Measurements from ENCODE around the gene GMPR2.
"Not testable (repeated sequence)": the region's sequence is repeated elsewhere in the genome, so short reads cannot be mapped to it uniquely, and the experiment has no call there.

GMPR2 gene

DNA sequence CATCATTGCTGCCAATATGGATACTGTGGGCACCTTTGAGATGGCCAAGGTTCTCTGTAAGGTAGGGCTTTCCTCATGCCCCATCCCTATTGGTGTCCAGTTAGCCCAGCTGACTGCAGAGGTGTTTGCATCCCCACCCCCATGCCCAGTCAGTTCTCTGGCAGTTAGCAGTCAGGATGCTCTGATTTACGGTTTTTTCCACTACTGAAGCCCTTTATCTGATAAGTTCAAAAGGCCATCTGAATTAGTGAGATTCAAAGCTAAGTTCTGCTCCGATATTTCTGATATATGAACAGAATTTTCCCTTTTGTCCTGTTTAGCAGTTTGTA is 773 bp downstream of the GMPR2 start:
- no peak for DNase-seq

DNA sequence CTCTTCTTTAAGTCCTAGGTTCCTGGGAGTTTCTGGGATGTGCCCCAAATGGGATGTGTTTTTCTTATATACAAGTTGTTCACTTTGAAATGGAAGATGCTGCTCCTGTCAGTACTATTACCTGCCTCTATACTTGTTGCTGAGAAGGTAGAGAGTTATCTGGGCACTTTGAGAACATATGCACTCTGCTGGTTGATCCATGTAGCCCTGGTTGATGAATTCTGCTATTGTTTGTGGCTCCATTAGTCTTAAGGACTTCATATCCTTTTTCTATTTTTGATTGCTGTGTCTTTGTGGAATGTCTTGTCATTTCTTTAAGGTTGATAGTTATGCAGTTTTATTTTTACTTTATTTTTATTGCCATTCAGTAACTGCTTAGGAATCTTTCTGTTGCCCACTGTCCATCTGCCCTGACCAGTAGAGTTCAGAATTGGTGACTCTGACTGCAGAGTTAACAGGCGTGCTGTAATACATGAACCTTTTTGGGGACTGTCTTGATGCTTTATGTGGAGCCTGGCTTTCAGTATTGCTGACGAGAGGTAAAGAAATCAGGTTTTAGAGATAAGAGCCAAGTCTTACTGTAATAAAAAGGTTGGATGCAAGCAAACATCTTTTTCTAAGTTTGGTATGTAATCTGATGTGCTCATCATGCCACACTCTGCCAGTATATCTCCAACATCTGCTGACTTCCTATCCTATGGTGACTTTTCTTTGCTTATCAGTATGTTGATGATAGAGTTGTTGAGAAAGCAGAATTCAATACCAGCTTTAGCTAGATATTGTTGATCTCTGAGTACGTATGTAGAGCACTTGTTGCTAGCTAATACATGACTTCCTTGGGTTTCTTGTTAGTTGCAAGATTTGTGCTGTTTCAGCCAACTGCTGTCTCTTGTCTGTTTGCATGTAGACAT is 1.6 kb downstream of the GMPR2 start:
- DNase-seq: no peak

DNA sequence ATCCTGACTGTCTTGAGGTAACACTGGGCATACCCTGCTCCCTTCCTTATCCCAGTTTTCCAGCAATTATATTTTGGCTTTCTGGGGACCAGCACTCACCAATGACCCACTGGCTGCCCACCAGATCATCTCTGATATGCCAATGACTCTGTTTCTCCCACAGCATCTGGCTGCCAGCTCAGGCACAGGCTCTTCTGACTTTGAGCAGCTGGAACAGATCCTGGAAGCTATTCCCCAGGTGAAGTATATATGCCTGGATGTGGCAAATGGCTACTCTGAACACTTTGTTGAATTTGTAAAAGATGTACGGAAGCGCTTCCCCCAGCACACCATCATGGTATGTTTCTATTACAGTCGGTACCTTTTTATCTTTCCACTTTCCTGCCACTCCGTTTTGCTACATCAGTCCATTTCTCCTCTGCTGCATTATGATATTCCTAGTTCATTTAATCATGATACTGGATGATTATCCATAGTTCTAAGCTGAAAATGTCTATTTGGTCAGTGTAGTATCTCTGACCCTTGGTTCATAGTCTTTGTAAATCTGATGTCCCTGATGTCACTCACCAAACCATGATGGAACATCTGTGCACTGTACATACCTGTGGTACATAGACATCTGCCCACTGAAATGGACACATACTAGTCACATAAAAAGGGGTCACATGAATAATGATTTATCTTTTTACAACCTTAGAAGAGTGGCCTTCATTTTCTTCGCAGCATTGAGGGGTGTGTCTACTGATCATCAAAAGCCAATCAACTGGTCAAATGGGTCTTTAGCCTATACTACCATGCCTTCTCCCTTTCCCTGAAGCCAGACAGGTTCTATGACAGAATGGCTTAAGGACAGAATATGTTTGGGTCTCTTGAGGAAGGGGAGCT is 3.3 kb downstream of the GMPR2 start:
- DNase-seq: no peak

DNA sequence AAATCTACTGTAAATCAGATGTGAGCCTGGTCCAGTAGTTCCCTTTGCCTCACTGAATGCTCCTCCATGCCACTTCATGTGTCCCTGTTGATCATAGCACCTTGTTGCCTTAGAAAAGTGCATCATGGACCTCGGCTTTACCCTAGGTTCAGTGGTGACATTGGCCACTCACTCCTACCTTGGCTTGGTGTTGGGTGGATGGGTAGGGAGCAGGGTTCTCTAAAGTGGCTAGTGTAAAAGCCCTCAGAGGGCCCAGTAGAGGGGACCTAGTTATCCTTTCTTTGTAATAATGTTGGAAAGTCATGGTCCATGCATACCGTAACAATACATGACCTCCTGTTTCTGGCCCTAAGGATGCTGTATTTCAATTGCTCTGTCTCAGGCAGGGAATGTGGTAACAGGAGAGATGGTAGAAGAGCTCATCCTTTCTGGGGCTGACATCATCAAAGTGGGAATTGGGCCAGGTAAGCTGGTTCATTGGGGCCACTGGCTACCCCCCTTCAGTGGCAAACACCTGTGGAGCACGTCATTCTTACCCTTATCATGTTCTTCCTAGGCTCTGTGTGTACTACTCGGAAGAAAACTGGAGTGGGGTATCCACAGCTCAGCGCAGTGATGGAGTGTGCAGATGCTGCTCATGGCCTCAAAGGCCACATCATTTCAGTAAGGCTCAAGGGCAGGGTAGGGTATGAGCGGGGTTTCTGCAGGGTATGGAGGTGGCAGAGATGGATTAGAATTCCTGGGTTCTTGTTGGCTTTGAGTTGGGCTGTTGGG is 4.1 kb downstream of the GMPR2 start:
- DNase-seq: no peak

DNA sequence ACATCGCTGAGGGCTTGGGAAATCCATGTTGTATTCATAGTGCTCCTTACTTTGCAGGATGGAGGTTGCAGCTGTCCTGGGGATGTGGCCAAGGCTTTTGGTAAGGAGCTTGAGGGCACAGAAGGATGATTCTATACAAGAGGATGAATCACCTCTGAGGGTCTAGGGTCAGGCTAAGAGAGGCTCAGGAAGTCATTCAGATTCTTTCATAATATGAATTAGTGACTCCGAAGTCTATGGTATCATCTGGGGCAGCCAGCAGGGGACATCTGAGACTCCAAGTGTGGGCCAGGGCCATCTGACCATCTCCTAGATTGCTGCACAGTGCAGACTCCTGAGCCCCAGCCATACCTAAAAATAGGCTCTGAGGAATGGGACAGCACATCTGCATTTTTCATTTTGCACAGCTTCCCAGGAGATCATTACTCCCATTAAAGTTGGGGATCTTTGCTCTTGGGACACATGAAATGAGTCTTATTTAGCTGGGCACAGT is 4.8 kb downstream of the GMPR2 start:
- DNase-seq: no peak

DNA sequence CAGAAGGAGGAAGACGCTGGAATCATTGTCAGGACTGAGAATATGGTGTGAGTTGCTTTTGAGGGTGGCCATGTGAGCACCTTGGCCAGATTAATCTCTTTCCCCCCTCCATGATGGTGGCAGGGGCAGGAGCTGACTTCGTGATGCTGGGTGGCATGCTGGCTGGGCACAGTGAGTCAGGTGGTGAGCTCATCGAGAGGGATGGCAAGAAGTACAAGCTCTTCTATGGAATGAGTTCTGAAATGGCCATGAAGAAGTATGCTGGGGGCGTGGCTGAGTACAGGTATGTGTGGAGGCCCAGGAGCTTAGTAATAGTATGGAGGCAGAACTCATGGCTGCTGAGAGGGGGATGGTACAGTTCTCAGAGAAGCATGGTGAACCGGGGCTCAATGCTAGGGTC is 5.4 kb downstream of the GMPR2 start:
- no peak for DNase-seq

DNA sequence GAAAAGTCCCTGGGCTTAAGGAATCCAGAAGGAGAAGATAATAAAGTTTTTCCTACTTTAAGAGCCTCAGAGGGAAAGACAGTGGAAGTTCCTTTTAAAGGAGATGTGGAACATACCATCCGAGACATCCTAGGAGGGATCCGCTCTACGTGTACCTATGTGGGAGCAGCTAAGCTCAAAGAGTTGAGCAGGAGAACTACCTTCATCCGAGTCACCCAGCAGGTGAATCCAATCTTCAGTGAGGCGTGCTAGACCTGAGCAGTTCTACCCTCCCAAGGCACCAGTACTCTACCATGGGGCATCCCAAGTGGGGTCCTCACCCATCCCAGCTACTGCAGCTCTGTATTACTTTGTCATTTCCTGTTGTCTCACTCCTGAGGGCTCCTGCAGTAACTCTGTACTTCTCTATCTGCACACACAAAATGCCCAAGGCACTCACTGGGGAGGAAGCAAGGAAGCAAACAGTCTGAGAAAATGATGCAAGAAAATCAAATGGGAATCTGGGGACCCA is 5.9 kb downstream of the GMPR2 start:
- DNase-seq: no peak

DNA sequence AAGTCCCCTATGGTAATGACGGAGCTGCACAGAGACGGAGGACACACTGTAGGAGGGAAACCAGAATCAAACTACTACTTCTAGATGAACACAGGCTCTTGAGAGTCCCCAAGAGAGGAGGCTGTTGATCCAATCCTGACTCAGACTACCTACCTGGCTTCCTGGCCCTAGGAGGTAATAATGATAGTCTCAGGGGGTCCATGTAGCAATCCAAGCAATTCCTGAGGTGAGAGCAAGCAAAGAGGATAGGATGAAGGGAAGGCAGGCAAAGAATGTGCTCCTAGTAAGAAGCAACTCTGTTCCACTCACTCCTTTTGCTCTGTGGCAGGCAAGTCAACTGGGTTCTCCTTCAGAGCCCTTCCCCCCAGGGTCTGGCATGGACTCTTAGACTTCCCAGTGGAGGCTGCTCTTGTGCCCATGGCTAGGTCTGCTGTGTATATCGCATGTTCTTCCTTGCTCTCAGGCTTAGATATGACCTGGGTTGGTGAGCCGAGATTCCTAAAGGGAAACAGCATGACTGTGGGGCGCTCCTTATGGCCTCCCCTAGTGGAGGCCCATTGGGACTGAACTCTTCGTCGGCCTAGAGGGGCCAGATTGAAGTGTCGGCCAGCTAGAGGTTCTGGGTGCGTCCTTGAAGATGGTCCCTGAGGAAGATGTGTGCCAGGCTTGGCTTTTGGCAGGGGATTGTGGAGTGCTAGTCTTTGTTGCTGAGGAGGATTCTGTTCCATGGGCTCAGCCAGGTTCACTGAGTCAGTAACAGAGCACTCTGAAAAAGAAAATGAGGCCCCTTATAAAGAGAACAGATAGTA is 7.6 kb downstream of the GMPR2 start:
- DNase-seq: no peak

DNA sequence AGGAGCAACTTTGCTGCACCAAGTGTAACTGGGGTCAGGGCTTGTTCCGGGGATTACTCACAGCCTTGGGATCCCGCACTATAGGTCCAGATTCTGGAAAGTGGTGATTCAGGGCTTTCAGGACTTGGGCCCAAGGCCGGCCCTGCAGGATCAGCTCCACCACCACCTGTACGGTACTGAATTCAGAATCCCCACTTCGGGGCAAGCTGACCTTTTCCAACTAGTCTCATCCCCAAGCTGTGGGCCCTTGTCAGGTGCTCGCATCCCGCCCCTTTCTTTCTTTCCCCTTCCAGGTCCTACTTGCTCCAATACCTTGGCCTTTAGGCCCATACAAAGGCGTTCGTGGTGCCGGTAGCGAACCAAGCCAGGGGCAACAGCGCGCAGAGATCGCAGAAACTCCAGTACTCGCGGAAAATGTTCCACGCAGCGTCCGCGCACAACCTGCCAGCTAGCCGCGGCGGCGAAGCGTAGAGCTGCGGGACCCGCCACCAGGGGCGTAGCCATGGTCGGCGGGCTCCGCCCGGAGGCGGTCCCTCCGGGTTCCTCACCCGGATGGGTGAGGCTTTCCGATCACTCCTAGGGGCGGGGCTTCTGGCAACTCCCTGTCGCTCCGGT is 9.2 kb downstream of the GMPR2 start:
- DNase-seq: peak; percentile 94

DNA sequence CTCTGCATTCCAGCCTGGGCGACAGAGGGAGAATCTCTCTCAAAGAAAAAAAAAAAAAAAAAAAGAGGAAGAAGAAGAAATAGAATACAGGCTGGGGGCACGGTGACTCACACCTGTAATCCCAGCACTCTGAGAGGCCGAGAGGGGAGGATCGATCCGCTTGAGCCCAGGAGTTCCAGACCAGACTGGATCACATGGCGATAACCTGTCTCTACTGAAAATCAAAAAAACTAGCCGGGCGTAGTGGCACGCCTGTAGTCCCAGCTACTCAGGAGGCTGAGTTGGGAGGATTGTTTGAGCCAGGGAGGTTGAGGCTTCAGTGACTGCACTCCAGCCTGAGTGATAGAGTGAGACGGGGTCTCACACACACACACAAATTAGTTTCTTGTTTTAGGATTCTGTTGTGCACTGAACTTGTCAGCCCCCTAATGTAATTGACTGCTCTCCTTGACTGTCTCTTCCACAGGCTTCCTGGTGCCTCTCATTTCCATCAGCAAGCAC is 10.7 kb downstream of the GMPR2 start:
- peak; percentile 14 to 40 for DNase-seq

DNA sequence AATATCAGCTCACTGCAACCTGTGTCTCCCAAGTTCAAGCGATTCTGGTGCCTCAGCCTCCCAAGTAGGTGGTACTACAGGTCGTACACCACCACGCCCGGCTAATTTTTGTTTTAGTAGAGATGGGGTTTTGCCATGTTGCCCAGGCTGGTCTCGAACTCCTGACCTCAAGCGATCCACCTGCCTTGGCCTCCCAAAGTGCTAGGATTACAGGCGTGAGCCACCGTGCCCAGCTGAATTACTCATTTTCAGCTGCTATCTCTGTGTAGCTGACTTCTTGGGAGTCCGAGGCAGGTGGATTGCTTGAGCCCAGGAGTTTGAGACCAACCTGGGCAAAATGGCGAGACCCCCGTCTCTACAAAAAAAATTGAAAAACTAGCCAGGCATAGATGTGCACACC is 12.6 kb downstream of the GMPR2 start:
- not testable (repeated sequence) for DNase-seq

DNA sequence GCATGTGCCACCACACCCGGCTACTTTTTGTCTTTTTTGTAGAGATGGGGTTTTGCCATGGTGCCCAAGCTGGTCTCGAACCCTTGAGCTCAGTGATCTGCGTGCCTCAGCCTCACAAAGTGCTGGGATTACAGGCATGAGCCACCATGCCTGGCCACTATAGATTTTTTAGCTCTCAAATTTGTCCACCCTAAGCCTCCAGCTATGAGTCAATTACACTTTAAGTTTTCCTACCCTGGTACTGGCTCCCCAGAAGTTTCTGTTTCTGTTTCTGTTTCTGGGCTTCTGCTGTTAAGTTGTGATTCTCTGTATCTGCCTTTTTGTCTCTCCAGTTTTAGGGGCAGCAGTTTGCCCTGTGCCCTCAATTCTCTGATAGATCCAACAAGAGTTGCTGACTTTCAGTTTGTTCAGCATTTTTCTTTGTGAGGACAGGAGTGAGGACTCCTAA is 14.1 kb downstream of the GMPR2 start:
- DNase-seq: peak in 1 of 2 donors; percentile 69

DNA sequence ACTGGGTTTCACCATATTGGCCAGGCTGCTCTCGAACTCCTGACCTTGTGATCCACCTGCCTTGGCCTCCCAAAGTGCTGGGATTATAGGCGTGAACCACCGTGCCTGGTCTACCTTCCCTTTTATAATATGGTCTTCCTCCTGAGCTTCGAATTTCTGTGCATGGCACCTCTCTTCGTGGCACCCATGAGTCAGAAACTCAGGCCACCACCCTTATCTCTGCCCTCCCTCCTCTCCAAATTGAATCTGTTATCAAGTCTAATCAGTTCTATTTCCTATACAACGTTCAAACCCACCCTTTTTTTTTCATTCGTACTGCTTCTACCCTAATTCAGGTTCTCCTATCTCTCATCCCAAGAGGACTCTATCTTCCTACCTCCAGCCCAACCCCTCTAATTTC is 14.7 kb downstream of the GMPR2 start:
- DNase-seq: no peak

DNA sequence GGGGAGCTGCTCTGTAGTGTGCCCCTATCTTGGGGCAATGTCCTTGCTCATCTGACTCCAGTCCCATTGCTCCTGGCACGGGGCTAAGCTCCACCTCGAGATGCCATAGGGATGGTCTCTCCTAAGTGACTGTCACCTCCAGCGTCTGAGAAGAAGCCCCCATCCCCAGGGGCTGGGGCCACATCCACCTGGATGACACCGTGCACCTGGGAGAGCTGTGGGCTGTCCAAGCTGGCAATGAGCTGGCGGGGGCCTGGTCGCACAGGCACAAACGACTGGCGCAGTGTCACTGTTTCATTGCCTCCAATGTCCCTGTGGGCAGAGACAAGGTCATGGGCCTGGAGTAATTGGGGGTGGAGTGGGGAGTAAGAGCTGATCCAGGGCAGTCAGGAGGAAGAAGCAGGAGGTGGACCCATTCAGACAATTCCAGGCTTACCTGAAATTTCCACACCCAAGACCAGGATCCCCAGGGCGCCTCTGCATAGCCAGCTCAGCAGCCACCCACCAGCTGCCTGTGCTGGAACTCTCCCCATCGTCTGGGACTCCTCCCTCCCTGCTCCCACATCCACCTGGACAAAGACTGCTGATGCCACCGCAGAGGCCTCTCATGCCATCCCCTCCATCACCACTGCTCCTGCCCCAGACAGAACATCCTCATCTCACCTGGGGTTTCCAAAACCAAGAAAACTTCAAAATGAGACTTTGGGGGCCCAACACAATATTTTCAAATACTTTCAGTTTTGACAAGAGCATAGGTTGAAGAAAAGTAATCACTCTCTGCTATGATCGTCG is 16.7 kb downstream of the GMPR2 start:
- no peak for DNase-seq

DNA sequence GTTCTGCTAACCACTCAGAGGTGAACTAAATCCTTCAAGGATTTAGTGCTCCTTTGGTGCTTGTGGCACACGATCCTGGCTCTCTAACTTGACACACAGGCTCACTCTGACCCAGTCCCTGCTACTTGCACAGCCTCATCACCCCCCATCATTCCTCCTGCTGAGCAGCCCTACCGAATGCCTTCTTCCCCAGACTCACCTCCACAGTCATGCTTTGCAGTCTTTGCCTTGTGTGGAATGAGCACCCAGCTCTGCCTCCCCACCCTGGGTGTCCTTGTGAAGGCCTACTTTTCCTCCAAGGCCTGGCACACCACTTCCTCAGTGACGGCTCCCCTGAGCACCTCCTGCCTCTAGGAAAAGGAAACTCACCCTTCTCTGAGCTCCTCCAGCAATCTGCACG is 17.6 kb downstream of the GMPR2 start:
- DNase-seq: no peak

DNA sequence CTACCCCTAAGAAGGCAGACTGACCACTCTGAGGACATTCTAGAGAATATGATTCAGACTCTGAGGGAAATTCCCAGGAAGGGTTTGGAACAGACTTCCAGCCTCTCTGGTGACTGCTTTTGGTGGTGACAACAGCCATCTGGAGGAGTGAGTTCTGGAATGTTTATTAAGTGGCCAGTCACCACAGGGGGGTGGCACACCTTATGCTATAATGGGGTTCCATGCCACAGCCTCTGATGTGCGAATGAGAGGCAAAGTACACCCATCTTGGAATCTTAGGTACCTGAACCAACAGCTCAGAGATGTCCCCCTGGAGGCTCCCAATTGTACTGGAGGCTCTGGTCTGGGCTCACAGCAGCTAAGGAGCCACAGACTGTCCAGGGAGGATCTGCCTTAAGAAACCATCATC is 19.2 kb downstream of the GMPR2 start:
- DNase-seq: no peak

DNA sequence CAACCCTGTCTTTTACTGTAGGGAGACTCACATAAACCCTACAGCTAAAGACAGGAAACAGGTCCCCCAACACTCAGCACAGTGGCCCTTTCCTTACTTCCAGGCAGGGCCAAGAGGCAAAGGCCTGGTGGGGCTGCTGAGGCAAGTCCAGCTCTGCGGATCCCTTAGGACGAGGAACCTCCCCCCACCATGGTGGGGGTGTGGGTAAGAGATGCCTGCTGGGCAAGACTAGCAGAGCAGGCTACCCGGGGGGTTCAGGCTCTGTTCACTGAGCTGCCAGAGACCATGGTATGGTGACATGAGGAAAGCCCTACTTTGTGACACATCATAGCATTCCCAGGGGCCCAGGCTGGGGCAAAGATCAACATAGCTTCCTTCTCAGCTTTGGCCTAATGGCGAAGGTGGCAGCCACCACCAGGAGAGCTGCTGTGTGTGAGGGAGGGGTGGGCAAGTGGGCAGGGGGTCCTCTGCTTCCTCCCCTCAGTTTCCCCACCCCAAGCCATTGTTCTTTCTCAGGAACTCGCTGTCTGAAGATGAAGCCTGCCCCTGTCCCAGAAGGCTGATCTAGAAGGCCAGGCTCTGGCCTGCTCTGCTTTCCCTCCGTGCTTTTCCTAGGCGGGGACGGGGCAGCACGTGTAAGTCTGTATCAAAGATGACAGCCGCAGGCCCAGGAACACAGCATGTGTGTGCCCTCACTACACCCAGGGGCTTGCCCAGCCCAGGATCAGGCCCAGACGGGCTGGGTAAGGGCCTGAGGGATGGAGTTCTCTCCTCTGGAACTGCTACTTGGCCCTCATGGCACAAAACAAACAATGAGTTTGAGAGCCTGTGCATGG is 19.8 kb downstream of the GMPR2 start:
- no peak for DNase-seq

DNA sequence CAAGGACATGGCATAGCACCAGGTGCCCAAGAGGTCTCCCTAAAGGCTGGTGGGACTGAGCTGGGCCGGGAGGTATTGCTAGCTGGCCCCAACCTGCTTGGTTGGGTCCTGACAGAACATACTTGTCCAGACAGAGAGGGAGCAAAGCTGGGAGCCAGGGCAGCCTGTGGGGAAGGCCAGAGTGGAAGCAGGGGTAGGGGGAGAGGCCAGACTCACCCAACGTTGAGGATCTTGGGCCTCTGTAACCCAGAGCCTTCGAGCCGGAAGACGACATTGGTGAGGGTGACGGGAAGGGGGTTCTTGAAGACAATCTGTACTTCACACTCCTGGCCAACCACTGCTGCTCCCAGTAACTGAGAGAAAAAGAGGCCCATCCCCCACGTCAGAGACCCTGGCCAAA is 21.2 kb downstream of the GMPR2 start:
- no peak for DNase-seq

DNA sequence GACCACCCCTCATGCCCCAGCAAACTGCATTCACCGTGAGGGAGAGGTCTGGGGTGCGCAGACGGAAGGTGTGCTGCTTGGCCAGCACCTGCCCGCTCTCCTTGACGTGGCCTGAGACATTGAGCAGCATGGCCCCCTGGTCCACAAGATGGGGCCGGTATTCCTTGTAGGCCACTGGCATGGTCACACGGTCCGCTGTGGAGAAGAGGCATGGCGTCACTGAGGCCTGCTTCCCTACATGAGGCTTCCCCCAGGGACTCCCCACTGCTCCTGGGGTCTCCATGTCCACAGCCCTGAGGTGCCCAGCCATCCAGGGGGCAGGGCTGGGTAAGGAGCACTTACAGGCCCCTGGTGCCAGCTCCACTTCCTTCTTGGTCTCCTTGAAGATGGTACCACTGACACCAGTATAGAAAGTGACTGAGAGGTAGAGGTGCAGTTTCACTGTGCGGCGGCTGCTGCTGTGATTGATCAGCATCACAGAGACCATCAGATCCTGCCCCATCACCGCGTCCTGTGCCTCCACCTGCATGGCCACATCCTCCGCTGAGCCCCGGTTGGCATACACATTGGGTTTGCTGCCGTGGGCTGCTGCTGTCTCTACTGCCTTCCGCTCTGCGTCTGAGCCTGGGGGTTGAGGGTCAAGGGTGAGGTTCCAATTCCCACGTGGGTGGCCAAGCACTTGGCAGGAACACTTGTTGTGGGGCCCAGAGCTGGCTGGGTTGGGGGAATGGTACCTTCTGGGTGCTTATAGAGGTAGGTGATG is 22.1 kb downstream of the GMPR2 start:
- DNase-seq: no peak

Data from CD4-positive, alpha-beta T cell treated with Interleukin-4 for 1 hour (primary cell).